BLaER1 treated with 17β-estradiol and CSF1 and Interleukin-3, amounts not matched to agents 10 nM and 100 nM (cell line): Measurements from ENCODE around the gene ATXN10.

Source experiments
- H3K27ac ChIP-seq, 11 experiments: shearing (Covaris generic); formaldehyde crosslinking; 2 replicates each; pipeline ENCODE4 v1.8.1; 2022
- H3K27me3 ChIP-seq, 11 experiments: shearing (Covaris generic); formaldehyde crosslinking; 2 replicates each; pipeline ENCODE4 v1.8.1; 2022
- H3K36me3 ChIP-seq, 11 experiments: shearing (Covaris generic); formaldehyde crosslinking; 2 replicates each; pipeline ENCODE4 v1.8.1; 2022
- H3K4me1 ChIP-seq, 10 experiments: shearing (Covaris generic); formaldehyde crosslinking; 2 replicates each; pipeline ENCODE4 v1.8.1; 2022
- H3K4me2 ChIP-seq, 11 experiments: shearing (Covaris generic); formaldehyde crosslinking; 2 replicates each; pipeline ENCODE4 v1.8.1; 2022
- H3K4me3 ChIP-seq, 10 experiments: shearing (Covaris generic); formaldehyde crosslinking; 2 replicates each; pipeline ENCODE4 v1.8.1; 2022
- H3K9ac ChIP-seq, 11 experiments: shearing (Covaris generic); formaldehyde crosslinking; 2 replicates each; pipeline ENCODE4 v1.8.1; 2022
- H3K9me3 ChIP-seq, 11 experiments: shearing (Covaris generic); formaldehyde crosslinking; replicated peaks in 1 of 11; 2 replicates each; pipeline ENCODE4 v1.8.1; 2022
- H4K20me1 ChIP-seq, 11 experiments: shearing (Covaris generic); formaldehyde crosslinking; 2 replicates each; pipeline ENCODE4 v1.8.1; 2022
- Cebpa-rat ChIP-seq, 11 experiments: shearing (Covaris generic); IDR thresholded peaks; 2 replicates each; pipeline ENCODE4 v1.8.1; 2022

The ATXN10 gene

DNA sequence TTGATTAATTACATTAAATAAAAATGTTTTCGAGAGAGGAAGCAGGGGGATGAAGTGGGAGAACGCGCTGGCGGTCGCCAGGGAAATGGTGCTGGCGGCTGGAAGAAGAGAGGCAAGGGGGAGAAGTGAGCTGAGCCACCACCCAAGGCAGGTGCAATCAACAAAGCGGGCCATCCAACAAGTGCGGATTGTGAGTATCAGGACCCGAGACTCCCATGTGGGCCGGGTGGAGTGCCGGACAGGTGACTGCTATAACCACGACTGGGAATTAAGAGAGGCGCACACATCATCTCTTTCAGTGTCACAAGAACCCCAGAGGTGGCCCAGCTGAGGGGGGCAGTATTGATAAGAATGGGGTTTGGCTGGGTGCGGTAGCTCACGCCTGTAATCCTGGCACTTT, 41.2 kb upstream of the ATXN10 start:
- peak overlapping the region in 8 of 11 experiments; percentile 47 to 82 (median 71); a peak in 14 of 22 replicates for H3K4me2 ChIP-seq

DNA sequence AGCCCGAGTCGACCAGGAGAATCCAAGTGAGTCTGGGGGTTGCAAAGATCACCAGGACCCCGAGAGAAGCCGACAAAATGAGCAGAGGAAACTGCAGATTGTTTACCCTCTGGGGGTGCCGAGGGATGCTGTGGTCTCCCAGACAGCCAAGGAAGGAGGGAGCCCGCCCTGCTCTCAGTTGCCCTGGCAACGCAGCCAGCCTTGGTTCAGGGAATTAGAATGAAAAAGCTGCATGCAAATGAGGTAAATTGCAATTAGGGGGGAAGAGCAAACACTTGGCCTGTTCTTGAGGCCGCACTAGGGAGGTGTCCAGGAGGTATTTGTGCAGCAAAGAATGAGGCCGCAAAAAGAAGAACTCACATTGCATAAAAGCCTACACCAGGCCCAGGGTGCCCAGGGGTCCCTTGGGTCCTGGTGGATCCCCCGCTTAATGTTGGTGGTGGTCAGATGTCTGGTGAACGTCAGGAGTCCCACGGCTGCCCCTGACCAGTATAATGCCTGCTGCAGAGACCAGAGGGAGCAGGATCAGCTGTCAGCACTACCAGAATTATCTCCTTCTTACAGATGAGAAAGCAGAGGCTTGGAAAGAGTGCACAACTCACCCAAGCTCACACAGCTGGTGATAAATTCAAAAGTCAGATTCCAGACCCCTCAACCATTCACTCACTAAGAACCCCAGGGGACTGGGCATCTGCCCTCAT, 40.3 kb upstream of the ATXN10 start:
- peaks cover 0 to 22% (median 7%) of the 10 kb centered on the region in 11 experiments; a peak in 9 of 22 replicates for H3K27me3 ChIP-seq
- H3K4me1 ChIP-seq: peaks cover 11 to 42% (median 35%) of the 10 kb centered on the region in 10 experiments
- H3K27ac ChIP-seq: no peak overlapping the region
- H3K9ac ChIP-seq: no peak overlapping the region
- H4K20me1 ChIP-seq: no peaks in the 10 kb centered on the region
- H3K36me3 ChIP-seq: no peaks in the 10 kb centered on the region
- H3K4me2 ChIP-seq: peak overlapping the region in 9 of 11 experiments; percentile 8 to 82 (median 71); a peak in 17 of 22 replicates
- H3K9me3 ChIP-seq: no peaks in the 10 kb centered on the region
- TF ChIP-seq Cebpa-rat (IDR thresholded peaks at IDR 0.05): no peak
- H3K4me3 ChIP-seq: no peak overlapping the region

More for the DNA sequence above, 41.2 kb upstream of the ATXN10 start:
- no peaks in the 10 kb centered on the region for H4K20me1 ChIP-seq
- H3K9me3 ChIP-seq: no peaks in the 10 kb centered on the region
- H3K27me3 ChIP-seq: peaks cover 0 to 22% (median 7%) of the 10 kb centered on the region in 11 experiments; a peak in 9 of 22 replicates
- no peak overlapping the region for H3K9ac ChIP-seq
- no peaks in the 10 kb centered on the region for H3K36me3 ChIP-seq
- H3K4me3 ChIP-seq: no peak overlapping the region
- no peak overlapping the region for H3K27ac ChIP-seq
- TF ChIP-seq Cebpa-rat (IDR thresholded peaks at IDR 0.05): no peak
- peaks cover 11 to 42% (median 35%) of the 10 kb centered on the region in 10 experiments for H3K4me1 ChIP-seq

DNA sequence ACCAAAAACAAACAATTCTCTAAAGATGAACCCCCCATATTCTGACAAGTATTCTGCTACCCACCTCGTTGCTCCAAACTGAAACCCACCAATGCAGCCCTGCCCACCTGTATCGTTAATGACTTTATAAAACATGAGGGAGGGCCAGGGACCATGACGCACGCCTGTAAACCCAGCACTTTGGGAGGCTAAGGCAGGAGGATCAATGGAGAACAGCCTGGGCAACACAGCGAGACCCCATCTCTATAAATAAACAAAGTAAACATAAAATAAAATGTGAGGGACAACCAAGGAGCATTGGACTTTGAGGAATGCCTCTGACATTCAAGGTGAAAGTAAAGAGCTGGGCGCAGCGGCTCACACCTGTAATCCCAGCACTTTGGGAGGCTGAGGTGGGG, 39.8 kb upstream of the ATXN10 start:
- peaks cover 0 to 22% (median 7%) of the 10 kb centered on the region in 11 experiments; a peak in 9 of 22 replicates for H3K27me3 ChIP-seq

DNA sequence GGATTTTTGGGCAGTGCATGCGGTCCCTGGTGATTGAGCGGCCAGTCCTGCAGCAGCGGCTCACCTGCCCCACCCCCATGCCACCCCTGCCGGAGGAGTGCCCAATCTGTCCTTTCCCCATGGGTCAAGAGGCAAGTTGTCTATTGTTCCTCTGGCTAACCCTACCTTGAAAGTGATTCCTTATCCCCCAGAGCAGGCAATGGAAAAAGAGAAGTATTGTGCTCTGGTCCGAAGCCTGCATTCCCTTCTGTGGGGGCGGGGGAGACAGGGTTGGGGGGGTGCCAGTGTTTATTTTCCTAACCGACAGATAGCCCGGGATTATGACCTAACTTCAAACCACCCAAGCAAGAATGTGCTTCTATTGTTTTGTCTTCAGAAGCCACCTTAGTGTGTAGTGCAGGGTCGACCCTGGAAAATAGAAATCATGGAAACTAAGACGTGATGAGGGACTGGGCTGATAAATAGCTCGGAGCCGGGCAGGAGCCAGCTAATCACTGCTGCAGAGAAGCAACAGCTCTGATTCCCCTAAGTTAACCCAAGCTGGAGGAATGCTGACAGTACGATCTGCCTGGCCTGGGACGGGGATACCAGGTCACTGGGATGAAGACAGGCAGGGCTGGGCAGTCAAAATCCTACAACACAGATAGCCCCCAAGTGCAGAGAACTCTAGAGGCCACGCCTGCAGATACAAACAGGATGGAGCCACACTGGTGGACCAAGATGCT, 38.7 kb upstream of the ATXN10 start:
- H4K20me1 ChIP-seq: no peaks in the 10 kb centered on the region
- H3K9me3 ChIP-seq: no peaks in the 10 kb centered on the region
- TF ChIP-seq Cebpa-rat (IDR thresholded peaks at IDR 0.05): no peak
- H3K36me3 ChIP-seq: no peaks in the 10 kb centered on the region
- no peak overlapping the region for H3K4me3 ChIP-seq
- H3K4me2 ChIP-seq: no peak overlapping the region
- H3K27me3 ChIP-seq: peaks cover 0 to 22% (median 7%) of the 10 kb centered on the region in 11 experiments; a peak in 9 of 22 replicates
- no peak overlapping the region for H3K9ac ChIP-seq
- no peak overlapping the region for H3K27ac ChIP-seq
- peaks cover 13 to 47% (median 37%) of the 10 kb centered on the region in 10 experiments for H3K4me1 ChIP-seq

More for the DNA sequence above, 39.8 kb upstream of the ATXN10 start:
- H3K4me3 ChIP-seq: no peak overlapping the region
- H4K20me1 ChIP-seq: no peaks in the 10 kb centered on the region
- no peaks in the 10 kb centered on the region for H3K9me3 ChIP-seq
- H3K27ac ChIP-seq: no peak overlapping the region
- TF ChIP-seq Cebpa-rat (IDR thresholded peaks at IDR 0.05): no peak
- H3K9ac ChIP-seq: no peak overlapping the region
- no peaks in the 10 kb centered on the region for H3K36me3 ChIP-seq
- H3K4me1 ChIP-seq: peaks cover 11 to 42% (median 37%) of the 10 kb centered on the region in 10 experiments
- H3K4me2 ChIP-seq: peak overlapping the region in 3 of 11 experiments; percentile 61 to 82 (median 71); a peak in 4 of 22 replicates

DNA sequence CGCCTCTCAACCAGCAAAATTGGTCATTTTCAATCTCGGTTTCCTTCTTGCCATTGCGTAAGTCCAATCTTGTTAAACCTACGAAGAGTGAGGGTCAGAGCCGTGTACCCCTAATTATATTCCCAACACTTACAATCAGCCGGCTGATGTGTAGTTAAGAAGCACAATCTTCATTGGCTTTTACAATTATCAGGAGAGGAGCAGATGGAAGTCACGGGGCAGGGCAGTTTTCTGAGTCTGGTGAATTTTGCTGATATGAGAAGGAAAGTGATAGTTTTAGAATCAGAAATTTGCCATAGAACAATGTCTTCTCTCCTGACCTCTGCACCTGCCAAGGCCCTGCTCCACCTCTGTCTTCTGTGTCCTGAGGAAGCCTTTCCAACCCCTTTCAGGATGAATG, 35.0 kb upstream of the ATXN10 start:
- no peak overlapping the region for H3K9ac ChIP-seq
- H3K4me1 ChIP-seq: peaks cover 28 to 51% (median 34%) of the 10 kb centered on the region in 10 experiments
- no peaks in the 10 kb centered on the region for H3K9me3 ChIP-seq
- H3K36me3 ChIP-seq: no peaks in the 10 kb centered on the region
- TF ChIP-seq Cebpa-rat (IDR thresholded peaks at IDR 0.05): 0 out of 22 replicates have a peak, but pooled peaks of 1 of the 11 experiments have one; percentile 30
- peaks cover 0 to 22% (median 3%) of the 10 kb centered on the region in 11 experiments; a peak in 9 of 22 replicates for H3K27me3 ChIP-seq
- H4K20me1 ChIP-seq: no peaks in the 10 kb centered on the region
- no peak overlapping the region for H3K4me3 ChIP-seq
- H3K4me2 ChIP-seq: peak overlapping the region in 3 of 11 experiments; percentile 7 to 90 (median 15); a peak in 1 of 22 replicates
- no peak overlapping the region; a peak in 1 of 22 replicates for H3K27ac ChIP-seq

DNA sequence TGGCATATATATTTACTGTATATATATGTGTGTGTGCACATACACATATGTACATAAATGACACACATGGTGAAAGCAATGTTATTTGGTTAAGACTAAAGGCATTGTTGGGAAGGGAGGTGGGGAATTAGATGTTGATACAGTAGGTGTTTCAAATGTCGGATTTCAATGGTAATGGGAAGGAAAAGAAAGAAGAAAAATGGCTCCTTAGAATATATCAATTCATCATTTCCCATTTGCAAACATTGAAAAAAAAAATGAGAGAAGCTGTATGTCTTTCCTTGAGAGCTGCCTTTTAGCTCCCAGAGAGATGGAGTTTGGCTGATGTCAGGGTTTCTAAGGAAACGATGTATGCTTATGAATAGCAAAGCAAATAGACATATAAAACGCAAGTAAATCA, 33.4 kb upstream of the ATXN10 start:
- Histone ChIP-seq H3K9ac (peak overlapping the region in 4 of 11 experiments; percentile 55 to 65 (median 60); a peak in 6 of 22 replicates), H3K36me3 (no peaks in the 10 kb centered on the region), H3K4me2 (peak overlapping the region; percentile 83 to 97 (median 89); a peak in 19 of 22 replicates), H4K20me1 (no peaks in the 10 kb centered on the region), H3K9me3 (no peaks in the 10 kb centered on the region), H3K27me3 (peaks cover 0 to 19% (median 0%) of the 10 kb centered on the region in 11 experiments; a peak in 3 of 22 replicates), H3K4me3 (no peak overlapping the region), H3K27ac (peak overlapping the region in 8 of 11 experiments; percentile 61 to 84 (median 80); a peak in 15 of 22 replicates), H3K4me1 (peaks cover 28 to 66% (median 39%) of the 10 kb centered on the region in 10 experiments)
- no peak for TF ChIP-seq Cebpa-rat (IDR thresholded peaks at IDR 0.05)

DNA sequence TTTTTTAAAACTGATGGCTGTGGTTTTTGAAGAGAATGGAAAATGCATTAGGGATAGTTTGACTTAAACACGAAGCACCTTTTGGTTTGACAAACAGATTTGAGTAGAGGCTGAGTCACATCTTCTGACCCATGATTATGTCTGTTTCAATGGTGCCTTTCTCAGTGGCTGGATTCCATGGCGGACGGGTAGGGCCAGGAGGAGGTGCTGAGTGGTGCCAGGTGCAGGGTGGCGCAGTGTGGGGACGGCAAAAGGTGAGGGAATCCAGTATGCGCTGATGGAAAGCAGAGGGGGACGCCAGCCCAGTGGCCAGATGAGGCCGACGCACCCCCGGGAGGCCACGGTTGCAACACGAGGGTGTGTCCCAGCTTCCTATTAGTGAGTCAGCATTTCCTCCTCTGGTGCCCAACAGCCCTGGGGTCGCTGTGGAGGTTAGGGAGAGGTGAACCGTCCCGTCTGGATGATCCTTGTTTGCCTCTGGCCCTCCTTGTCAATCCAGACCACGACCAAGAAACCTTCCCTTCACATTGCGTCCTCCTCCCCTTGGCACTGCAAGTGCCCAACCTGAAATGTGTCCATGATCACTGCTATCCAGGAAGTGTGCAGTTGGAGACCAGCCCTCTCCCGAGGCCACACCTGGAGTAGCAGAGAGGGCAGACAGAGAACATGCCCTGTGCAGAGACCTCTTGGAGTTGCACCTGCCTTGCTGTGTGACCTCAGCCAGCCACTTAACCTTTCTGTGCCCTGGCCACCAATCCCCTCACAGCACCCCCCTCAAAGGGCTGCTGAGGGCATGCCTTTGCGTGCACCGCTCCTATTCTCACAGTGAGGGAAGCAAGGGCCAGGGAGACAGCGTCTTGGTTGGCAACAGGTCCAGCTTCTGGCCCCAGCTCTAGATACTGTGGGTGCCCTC, 32.5 kb upstream of the ATXN10 start:
- Histone ChIP-seq H3K4me1 (peaks cover 28 to 72% (median 39%) of the 10 kb centered on the region in 10 experiments), H3K4me3 (peak overlapping the region in 4 of 10 experiments; percentile 6 to 38 (median 13); a peak in 6 of 20 replicates), H3K4me2 (peak overlapping the region; percentile 83 to 97 (median 89)), H3K27me3 (peaks cover 0 to 19% (median 0%) of the 10 kb centered on the region in 11 experiments; a peak in 4 of 22 replicates), H3K27ac (peak overlapping the region in 9 of 11 experiments; percentile 61 to 84 (median 79); a peak in 18 of 22 replicates), H3K9ac (peak overlapping the region in 9 of 11 experiments; percentile 23 to 65 (median 56); a peak in 16 of 22 replicates), H4K20me1 (no peaks in the 10 kb centered on the region), H3K9me3 (no peaks in the 10 kb centered on the region), H3K36me3 (no peaks in the 10 kb centered on the region)
- TF ChIP-seq Cebpa-rat (IDR thresholded peaks at IDR 0.05): peak in 9 of 11 experiments; percentile 37 to 90 (median 79); a peak in 16 of 22 replicates

DNA sequence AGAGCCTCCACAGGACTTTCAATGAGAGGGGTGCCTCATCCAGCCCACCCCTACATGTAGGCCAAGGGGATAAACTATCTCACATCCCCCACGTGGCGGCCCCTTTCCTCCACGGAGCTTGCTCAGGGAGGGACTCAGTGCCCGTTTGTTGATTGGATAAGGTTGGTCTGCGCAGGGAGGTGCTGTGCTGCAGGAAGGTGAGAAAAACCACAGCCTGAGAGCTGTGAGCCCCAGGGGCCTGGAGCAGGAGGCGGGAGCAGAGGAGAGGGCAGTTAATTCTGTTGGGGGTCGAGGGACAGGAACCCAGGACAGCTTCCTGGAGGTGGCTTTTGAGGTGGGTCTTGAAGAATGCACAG, 31.9 kb upstream of the ATXN10 start:
- Histone ChIP-seq H3K27ac (peak overlapping the region in 9 of 11 experiments; percentile 61 to 84 (median 79); a peak in 18 of 22 replicates), H3K9me3 (no peaks in the 10 kb centered on the region), H3K9ac (peak overlapping the region in 8 of 11 experiments; percentile 12 to 65 (median 57); a peak in 14 of 22 replicates), H3K4me1 (peaks cover 28 to 75% (median 42%) of the 10 kb centered on the region in 10 experiments), H3K4me3 (peak overlapping the region in 3 of 10 experiments; percentile 6 to 38 (median 20); a peak in 3 of 20 replicates), H3K27me3 (peaks cover 0 to 23% (median 0%) of the 10 kb centered on the region in 11 experiments; a peak in 9 of 22 replicates), H4K20me1 (no peaks in the 10 kb centered on the region), H3K36me3 (no peaks in the 10 kb centered on the region), H3K4me2 (peak overlapping the region; percentile 83 to 97 (median 89))
- no peak for TF ChIP-seq Cebpa-rat (IDR thresholded peaks at IDR 0.05)
